Trophoblast cell (in vitro differentiated cells and primary cell): ENCODE data around the gene NPTN.

Experiments used
- DNase-seq, 2 donors: peaks; one replicate each; pipeline ENCODE4 v3.0.0-alpha.2; 2016
- H2AFZ ChIP-seq: 2 replicates; pipeline ENCODE4 v1.6.1; 2013; ENCODE audit warnings: low read length, moderate library complexity, mild to moderate bottlenecking; ENCODE audit not compliant: insufficient read depth, poor library complexity
- H2AK5ac ChIP-seq: 2 replicates; pipeline ENCODE4 v1.6.1; 2013; ENCODE audit warnings: mild to moderate bottlenecking, low read length
- H2BK120ac ChIP-seq: 2 replicates; pipeline ENCODE4 v1.6.1; 2013; ENCODE audit warnings: low read length, mild to moderate bottlenecking, moderate library complexity; ENCODE audit not compliant: insufficient read depth, poor library complexity
- H2BK12ac ChIP-seq: 2 replicates; pipeline ENCODE4 v1.6.1; 2013; ENCODE audit warnings: mild to moderate bottlenecking, low read length, moderate library complexity
- H2BK5ac ChIP-seq: 2 replicates; pipeline ENCODE4 v1.6.1; 2013; ENCODE audit warnings: low read length, low read depth, moderate library complexity, mild to moderate bottlenecking; ENCODE audit not compliant: poor library complexity
- H3K14ac ChIP-seq: 2 replicates; pipeline ENCODE4 v1.6.1; 2013; ENCODE audit warnings: mild to moderate bottlenecking, low read length
- H3K18ac ChIP-seq: 2 replicates; pipeline ENCODE4 v1.6.1; 2013; ENCODE audit warnings: mild to moderate bottlenecking, low read length
- H3K23ac ChIP-seq: 2 replicates; pipeline ENCODE4 v1.6.1; 2013; ENCODE audit warnings: low read length
- H3K27ac ChIP-seq: 2 replicates; pipeline ENCODE4 v1.5.1; 2013; ENCODE audit warnings: low read depth, mild to moderate bottlenecking, inconsistent platforms, low read length, moderate library complexity
- H3K27me3 ChIP-seq: 2 replicates; pipeline ENCODE4 v1.6.1; 2013; ENCODE audit warnings: inconsistent platforms, mild to moderate bottlenecking, low read length, moderate library complexity; ENCODE audit not compliant: insufficient read depth
- H3K36me3 ChIP-seq, 2 experiments: 1 replicate in 1 of 2; 2 replicates in 1 of 2; pipeline ENCODE4 v1.6.1; 2013; ENCODE audit warnings: low read length in 2 of 2, mild to moderate bottlenecking in 2 of 2, moderate library complexity in 1 of 2; ENCODE audit not compliant: insufficient read depth in 2 of 2, control insufficient read depth in 1 of 2
- H3K4ac ChIP-seq: 2 replicates; pipeline ENCODE4 v1.6.1; 2013; ENCODE audit warnings: low read depth, mild to moderate bottlenecking, low read length, moderate library complexity
- H3K4me1 ChIP-seq, 2 experiments: 1 replicate in 1 of 2; 2 replicates in 1 of 2; pipeline ENCODE4 v1.6.1; 2013; ENCODE audit warnings: low read length in 2 of 2, mild to moderate bottlenecking in 2 of 2, moderate library complexity in 1 of 2; ENCODE audit not compliant: insufficient read depth in 2 of 2, control insufficient read depth in 1 of 2
- H3K4me2 ChIP-seq: 2 replicates; pipeline ENCODE4 v1.6.1; 2013; ENCODE audit warnings: inconsistent platforms, mild to moderate bottlenecking, low read length, moderate library complexity
- H3K4me3 ChIP-seq: 2 replicates; pipeline ENCODE4 v1.5.1; 2013; ENCODE audit warnings: mild to moderate bottlenecking, low read depth, low read length, inconsistent platforms
- H3K79me1 ChIP-seq: one replicate; pipeline ENCODE4 v1.6.1; 2013; ENCODE audit warnings: low read length
- H3K79me2 ChIP-seq: 2 replicates; pipeline ENCODE4 v1.6.1; 2013; ENCODE audit warnings: low read length, mild to moderate bottlenecking; ENCODE audit not compliant: control insufficient read depth, insufficient read depth, poor library complexity
- H3K9ac ChIP-seq: 2 replicates; pipeline ENCODE4 v1.6.1; 2013; ENCODE audit warnings: mild to moderate bottlenecking, low read length
- H3K9me3 ChIP-seq: 2 replicates; pipeline ENCODE4 v1.6.1; 2013; ENCODE audit warnings: low read depth, mild to moderate bottlenecking, control low read depth, inconsistent platforms, low read length; ENCODE audit not compliant: insufficient read depth
- H4K12ac ChIP-seq: 2 replicates; pipeline ENCODE4 v1.6.1; 2013; ENCODE audit warnings: low read depth, mild to moderate bottlenecking, low read length, moderate library complexity
- H4K8ac ChIP-seq: 2 replicates; pipeline ENCODE4 v1.6.1; 2013; ENCODE audit warnings: low read depth, mild to moderate bottlenecking, low read length, moderate library complexity
- H4K91ac ChIP-seq: one replicate; pipeline ENCODE4 v1.6.1; 2013; ENCODE audit warnings: low read depth, mild to moderate bottlenecking, low read length, moderate library complexity
- WGBS: extraction: QIAGEN DNeasy Blood & Tissue Kit; methylation state at CpG from one replicate; pipeline ENCODE4 v1.1.7; 2013; ENCODE audit warnings: missing lambda C conversion rate; ENCODE audit not compliant: insufficient read length, insufficient coverage; ENCODE audit errors: extremely low coverage; 5-methylcytosine and 5-hydroxymethylcytosine counted together

The NPTN gene

DNA sequence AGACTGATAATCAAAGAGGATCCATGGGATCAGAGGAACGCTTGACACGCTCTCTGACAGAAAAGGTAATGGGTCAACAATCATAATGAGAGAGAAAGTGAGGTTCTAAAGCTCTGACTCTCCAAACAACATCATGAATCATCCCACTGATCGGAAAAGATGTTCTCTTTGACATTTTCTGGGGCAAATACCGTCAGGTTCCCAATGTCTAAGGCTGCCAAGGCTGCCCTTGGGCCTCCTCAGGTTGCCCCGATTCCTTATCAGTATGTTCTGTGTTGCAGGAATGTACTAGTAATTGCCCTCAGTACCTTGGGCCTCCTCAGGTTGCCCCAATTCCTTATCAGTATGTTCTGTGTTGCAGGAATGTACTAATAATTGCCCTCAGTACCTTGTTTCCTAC, 60.9 kb downstream of the NPTN start:
- H3K9me3 ChIP-seq, result no peaks in the 10 kb centered on the region
- no CpG with 5 or more reads among the region's 5 CpGs for WGBS

DNA sequence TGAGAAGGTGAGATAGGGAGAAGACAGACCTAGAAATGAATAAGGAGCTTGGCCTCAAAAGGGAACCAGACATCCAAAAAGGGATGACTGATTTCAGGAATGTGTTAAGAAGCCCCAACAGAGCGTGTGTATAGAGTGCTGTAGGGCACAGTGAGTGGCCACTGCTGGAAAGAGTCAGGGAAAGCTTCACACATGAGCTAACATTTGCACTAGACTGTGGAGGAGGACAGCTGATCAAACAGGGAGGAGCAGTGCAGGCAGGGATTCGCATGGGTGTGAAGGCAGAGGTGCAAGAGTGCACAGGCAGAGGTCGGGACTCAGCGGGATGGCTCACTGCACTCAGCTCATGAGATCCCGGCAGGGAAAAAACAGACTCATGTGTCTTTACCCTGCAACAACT, 61.8 kb downstream of the NPTN start:
- Histone ChIP-seq H3K79me1 (no peaks in the 10 kb centered on the region), H4K8ac (no peak overlapping the region), H3K4ac (no peak overlapping the region), H3K4me2 (no peak overlapping the region), H2BK12ac (no peak overlapping the region), H2AK5ac (no peak overlapping the region), H3K14ac (no peak overlapping the region), H4K12ac (no peak overlapping the region), H2AFZ (no peak overlapping the region), H3K4me1 (no peaks in the 10 kb centered on the region), H3K18ac (no peak overlapping the region), H2BK120ac (no peak overlapping the region), H2BK5ac (no peak overlapping the region), H3K9me3 (no peaks in the 10 kb centered on the region), H4K91ac (no peak overlapping the region), H3K79me2 (no peaks in the 10 kb centered on the region), H3K4me3 (no peak overlapping the region), H3K23ac (no peak overlapping the region), H3K27me3 (no peaks in the 10 kb centered on the region), H3K9ac (no peak overlapping the region), H3K27ac (no peak overlapping the region), H3K36me3 (peaks cover 29 to 60% of the 10 kb centered on the region in 2 experiments)
- WGBS, result no CpG with 5 or more reads among the region's 5 CpGs
- DNase-seq, result no peak

More for the DNA sequence above, 60.9 kb downstream of the NPTN start:
- no peak overlapping the region for H4K91ac ChIP-seq
- peaks cover 27 to 60% of the 10 kb centered on the region in 2 experiments for H3K36me3 ChIP-seq
- H3K79me1 ChIP-seq, result no peaks in the 10 kb centered on the region
- H3K4me3 ChIP-seq, result no peak overlapping the region
- no peak overlapping the region for H3K23ac ChIP-seq
- H2AFZ ChIP-seq, result no peak overlapping the region
- H3K4me2 ChIP-seq, result no peak overlapping the region
- no peaks in the 10 kb centered on the region for H3K4me1 ChIP-seq
- no peak overlapping the region for H3K18ac ChIP-seq
- H3K27ac ChIP-seq, result no peak overlapping the region
- no peak overlapping the region for H2BK12ac ChIP-seq
- H3K14ac ChIP-seq, result no peak overlapping the region
- H2BK120ac ChIP-seq, result no peak overlapping the region
- no peak overlapping the region for H2AK5ac ChIP-seq
- H2BK5ac ChIP-seq, result no peak overlapping the region
- no peak overlapping the region for H3K9ac ChIP-seq
- no peak overlapping the region for H4K12ac ChIP-seq
- no peak for DNase-seq
- H4K8ac ChIP-seq, result no peak overlapping the region
- H3K4ac ChIP-seq, result no peak overlapping the region
- no peaks in the 10 kb centered on the region for H3K27me3 ChIP-seq
- H3K79me2 ChIP-seq, result no peaks in the 10 kb centered on the region

DNA sequence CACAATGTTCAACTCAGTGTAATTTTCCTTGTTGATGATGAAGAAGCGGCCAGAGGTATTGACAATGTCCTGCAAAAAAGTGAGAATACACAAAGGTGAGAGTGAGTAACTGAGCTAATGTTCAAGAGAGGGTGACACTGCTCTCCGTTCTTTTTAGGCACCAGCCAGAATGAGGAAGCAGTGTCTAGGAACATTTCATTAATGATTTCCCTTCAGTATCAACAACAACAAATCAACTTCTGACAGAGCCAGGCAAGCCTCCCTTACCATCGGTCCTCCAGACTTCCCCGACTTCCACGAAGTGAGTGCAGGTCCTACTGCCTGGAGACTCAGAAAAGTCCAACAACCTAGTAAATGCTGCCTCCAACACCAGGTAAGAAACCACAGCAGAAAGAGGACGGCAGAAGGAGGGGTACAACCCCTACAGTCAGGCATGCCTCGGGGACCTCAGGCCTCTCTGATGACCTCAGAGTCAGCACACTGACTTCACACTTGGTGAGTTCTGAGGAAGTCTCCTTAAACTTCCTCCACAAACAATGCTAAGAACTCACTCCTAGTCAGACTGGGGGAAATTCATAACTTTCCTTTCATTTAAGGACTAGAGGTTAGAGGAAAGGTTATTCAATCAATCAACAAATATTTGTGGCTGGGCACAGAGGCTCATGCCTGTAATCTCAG, 62.7 kb downstream of the NPTN start:
- no peak overlapping the region for H3K14ac ChIP-seq
- no peaks in the 10 kb centered on the region for H3K79me1 ChIP-seq
- no peak overlapping the region for H3K27ac ChIP-seq
- no peaks in the 10 kb centered on the region for H3K27me3 ChIP-seq
- H3K36me3 ChIP-seq, result peaks cover 27 to 55% of the 10 kb centered on the region in 2 experiments
- H3K23ac ChIP-seq, result no peak overlapping the region
- H2BK120ac ChIP-seq, result no peak overlapping the region
- H3K9ac ChIP-seq, result no peak overlapping the region
- no peak overlapping the region for H2AK5ac ChIP-seq
- no peak overlapping the region for H3K18ac ChIP-seq
- H2AFZ ChIP-seq, result no peak overlapping the region
- no peak overlapping the region for H2BK5ac ChIP-seq
- H2BK12ac ChIP-seq, result no peak overlapping the region
- no peak overlapping the region for H4K12ac ChIP-seq
- no CpG with 5 or more reads among the region's 7 CpGs for WGBS
- H3K4ac ChIP-seq, result no peak overlapping the region
- H3K4me2 ChIP-seq, result no peak overlapping the region
- no peaks in the 10 kb centered on the region for H3K4me1 ChIP-seq
- DNase-seq, result no peak
- H3K79me2 ChIP-seq, result no peaks in the 10 kb centered on the region
- no peak overlapping the region for H4K91ac ChIP-seq
- no peaks in the 10 kb centered on the region for H3K9me3 ChIP-seq
- H3K4me3 ChIP-seq, result no peak overlapping the region
- no peak overlapping the region for H4K8ac ChIP-seq

DNA sequence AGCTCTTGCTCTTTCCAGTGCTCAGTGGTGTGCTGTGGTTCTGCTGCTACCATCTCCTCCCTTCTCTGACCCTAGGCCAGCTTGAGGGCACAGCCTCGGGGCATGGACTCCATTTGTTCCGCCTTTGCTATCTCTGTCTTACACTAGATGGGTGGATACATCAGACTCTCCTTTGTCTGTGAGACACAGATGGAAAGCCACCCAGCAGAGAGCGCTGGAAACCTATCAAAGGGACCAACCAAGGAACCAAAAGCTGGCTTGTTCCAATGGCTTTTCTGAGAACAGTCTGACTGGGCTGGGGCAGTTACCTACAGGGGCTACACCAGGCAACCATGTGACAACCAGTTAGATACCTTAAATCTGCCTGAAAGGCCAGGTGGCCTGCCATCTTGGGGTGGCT, 63.8 kb downstream of the NPTN start:
- Histone ChIP-seq H2BK12ac (no peak overlapping the region), H3K36me3 (peaks cover 27 to 53% of the 10 kb centered on the region in 2 experiments), H2BK120ac (no peak overlapping the region), H2BK5ac (no peak overlapping the region), H3K27me3 (no peaks in the 10 kb centered on the region), H3K4me1 (no peaks in the 10 kb centered on the region), H3K18ac (no peak overlapping the region), H3K79me2 (no peaks in the 10 kb centered on the region), H3K9ac (no peak overlapping the region), H4K91ac (no peak overlapping the region), H4K12ac (no peak overlapping the region), H4K8ac (no peak overlapping the region), H2AFZ (no peak overlapping the region), H2AK5ac (no peak overlapping the region), H3K4ac (no peak overlapping the region), H3K4me3 (no peak overlapping the region), H3K9me3 (no peaks in the 10 kb centered on the region), H3K4me2 (no peak overlapping the region), H3K23ac (no peak overlapping the region), H3K27ac (no peak overlapping the region), H3K14ac (no peak overlapping the region), H3K79me1 (no peaks in the 10 kb centered on the region)
- no CpG with 5 or more reads among the region's 3 CpGs for WGBS
- DNase-seq, result no peak
